ENCODE measurements around the gene GPC6. TPM values are rescaled to one million over a fixed set of nuclear protein-coding genes. Genes with fewer than 3 reads are reported as not detected.

GPC6 gene
- polyA plus RNA-seq, 1 donor from 2014 or later: 9.0 TPM

DNA sequence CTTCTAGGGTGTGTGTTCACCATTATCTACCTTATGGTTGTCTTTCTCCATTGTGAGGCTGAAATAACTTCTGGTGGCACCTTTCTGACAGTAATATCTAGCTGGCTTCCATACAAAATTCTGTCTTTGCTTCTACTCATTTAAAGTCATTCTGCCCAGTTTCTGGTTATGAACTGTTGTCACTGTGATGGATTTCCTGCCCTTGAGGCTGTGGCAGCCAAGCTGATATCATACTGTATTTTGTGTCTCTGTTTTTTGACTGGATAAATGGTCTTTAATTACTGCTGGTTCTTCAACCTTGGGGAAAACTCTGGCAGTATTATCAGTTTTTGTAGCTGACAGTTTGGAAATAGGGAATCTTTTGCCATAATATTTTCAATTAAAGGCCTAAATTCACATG is 233.4 kb downstream of the GPC6 start:
- H3K9me3 ChIP-seq (ENCODE audit: low read length): no peaks in the 10 kb centered on the region
- no peak overlapping the region for H3K9ac ChIP-seq (ENCODE audit: low read length)
- H3K36me3 ChIP-seq (ENCODE audit: insufficient read depth, low read length): no peaks in the 10 kb centered on the region
- no peaks in the 10 kb centered on the region for H4K20me1 ChIP-seq (ENCODE audit: insufficient read depth)
- H3K27ac ChIP-seq (ENCODE audit: low read length): no peak overlapping the region
- no peaks in the 10 kb centered on the region for H3K9me2 ChIP-seq (ENCODE audit: insufficient read depth, low read length)
- H2AFZ ChIP-seq (ENCODE audit: low read depth, low read length): no peak overlapping the region
- no peak overlapping the region for H3K4me3 ChIP-seq (ENCODE audit: low read length)
- H3K27me3 ChIP-seq (ENCODE audit: insufficient read depth, low read depth, low read length): no peaks in the 10 kb centered on the region
- TF ChIP-seq MXI1 (conservative IDR thresholded peaks at IDR 0.05; ENCODE audit: poor library complexity, severe bottlenecking) (no peak), EP300 (conservative IDR thresholded peaks at IDR 0.05; ENCODE audit: poor library complexity, severe bottlenecking) (no peak), TAF1 (IDR thresholded peaks at IDR 0.05; ENCODE audit: low read depth) (no peak), RAD21 (conservative IDR thresholded peaks at IDR 0.05) (no peak), EZH2 (IDR thresholded peaks at IDR 0.05; ENCODE audit: borderline replicate concordance, insufficient read depth, low read length, poor library complexity, severe bottlenecking) (no peak), POLR2AphosphoS5 (IDR thresholded peaks at IDR 0.05) (no peak), SMC3 (conservative IDR thresholded peaks at IDR 0.05; ENCODE audit: poor library complexity) (no peak)
- TF ChIP-seq, protein P1, sequence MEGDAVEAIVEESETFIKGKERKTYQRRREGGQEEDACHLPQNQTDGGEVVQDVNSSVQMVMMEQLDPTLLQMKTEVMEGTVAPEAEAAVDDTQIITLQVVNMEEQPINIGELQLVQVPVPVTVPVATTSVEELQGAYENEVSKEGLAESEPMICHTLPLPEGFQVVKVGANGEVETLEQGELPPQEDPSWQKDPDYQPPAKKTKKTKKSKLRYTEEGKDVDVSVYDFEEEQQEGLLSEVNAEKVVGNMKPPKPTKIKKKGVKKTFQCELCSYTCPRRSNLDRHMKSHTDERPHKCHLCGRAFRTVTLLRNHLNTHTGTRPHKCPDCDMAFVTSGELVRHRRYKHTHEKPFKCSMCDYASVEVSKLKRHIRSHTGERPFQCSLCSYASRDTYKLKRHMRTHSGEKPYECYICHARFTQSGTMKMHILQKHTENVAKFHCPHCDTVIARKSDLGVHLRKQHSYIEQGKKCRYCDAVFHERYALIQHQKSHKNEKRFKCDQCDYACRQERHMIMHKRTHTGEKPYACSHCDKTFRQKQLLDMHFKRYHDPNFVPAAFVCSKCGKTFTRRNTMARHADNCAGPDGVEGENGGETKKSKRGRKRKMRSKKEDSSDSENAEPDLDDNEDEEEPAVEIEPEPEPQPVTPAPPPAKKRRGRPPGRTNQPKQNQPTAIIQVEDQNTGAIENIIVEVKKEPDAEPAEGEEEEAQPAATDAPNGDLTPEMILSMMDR (IDR thresholded peaks at IDR 0.05; ENCODE audit: poor library complexity, severe bottlenecking): no peak
- TF ChIP-seq, protein P2, sequence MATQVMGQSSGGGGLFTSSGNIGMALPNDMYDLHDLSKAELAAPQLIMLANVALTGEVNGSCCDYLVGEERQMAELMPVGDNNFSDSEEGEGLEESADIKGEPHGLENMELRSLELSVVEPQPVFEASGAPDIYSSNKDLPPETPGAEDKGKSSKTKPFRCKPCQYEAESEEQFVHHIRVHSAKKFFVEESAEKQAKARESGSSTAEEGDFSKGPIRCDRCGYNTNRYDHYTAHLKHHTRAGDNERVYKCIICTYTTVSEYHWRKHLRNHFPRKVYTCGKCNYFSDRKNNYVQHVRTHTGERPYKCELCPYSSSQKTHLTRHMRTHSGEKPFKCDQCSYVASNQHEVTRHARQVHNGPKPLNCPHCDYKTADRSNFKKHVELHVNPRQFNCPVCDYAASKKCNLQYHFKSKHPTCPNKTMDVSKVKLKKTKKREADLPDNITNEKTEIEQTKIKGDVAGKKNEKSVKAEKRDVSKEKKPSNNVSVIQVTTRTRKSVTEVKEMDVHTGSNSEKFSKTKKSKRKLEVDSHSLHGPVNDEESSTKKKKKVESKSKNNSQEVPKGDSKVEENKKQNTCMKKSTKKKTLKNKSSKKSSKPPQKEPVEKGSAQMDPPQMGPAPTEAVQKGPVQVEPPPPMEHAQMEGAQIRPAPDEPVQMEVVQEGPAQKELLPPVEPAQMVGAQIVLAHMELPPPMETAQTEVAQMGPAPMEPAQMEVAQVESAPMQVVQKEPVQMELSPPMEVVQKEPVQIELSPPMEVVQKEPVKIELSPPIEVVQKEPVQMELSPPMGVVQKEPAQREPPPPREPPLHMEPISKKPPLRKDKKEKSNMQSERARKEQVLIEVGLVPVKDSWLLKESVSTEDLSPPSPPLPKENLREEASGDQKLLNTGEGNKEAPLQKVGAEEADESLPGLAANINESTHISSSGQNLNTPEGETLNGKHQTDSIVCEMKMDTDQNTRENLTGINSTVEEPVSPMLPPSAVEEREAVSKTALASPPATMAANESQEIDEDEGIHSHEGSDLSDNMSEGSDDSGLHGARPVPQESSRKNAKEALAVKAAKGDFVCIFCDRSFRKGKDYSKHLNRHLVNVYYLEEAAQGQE (IDR thresholded peaks at IDR 0.05; ENCODE audit: borderline replicate concordance): no peak
- peaks cover 4% of the 10 kb centered on the region for H3K79me2 ChIP-seq (replicated peaks; ENCODE audit: insufficient read depth, low read length)
- no peaks in the 10 kb centered on the region for H3F3A ChIP-seq (ENCODE audit: insufficient read depth, low read length, poor library complexity, severe bottlenecking)
- H3K4me2 ChIP-seq (ENCODE audit: low read length): no peak overlapping the region

DNA sequence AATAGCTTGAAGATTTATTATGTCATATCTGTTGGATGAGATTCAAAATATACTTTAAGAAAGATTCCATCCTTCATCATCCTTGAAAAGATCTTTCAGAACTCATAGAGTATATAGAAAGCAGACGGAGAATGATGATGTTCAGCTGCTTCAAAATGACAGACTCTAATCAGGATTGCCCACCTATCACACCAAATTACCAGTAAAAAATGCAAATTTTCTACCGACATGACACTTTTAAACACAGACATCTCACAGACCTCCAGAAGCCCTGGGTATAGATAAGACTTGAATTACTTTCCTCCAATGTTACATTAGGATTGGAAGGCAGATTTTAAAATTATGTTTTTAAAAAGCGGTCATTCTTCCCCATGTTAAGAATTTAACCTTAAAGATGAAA is 235.5 kb downstream of the GPC6 start:
- no peak overlapping the region for H3K27ac ChIP-seq (ENCODE audit: low read length)
- no peaks in the 10 kb centered on the region for H3K27me3 ChIP-seq (ENCODE audit: insufficient read depth, low read depth, low read length)
- no peak overlapping the region for H3K4me2 ChIP-seq (ENCODE audit: low read length)
- H3K9ac ChIP-seq (ENCODE audit: low read length): no peak overlapping the region
- no peaks in the 10 kb centered on the region for H4K20me1 ChIP-seq (ENCODE audit: insufficient read depth)
- H3K36me3 ChIP-seq (ENCODE audit: insufficient read depth, low read length): no peaks in the 10 kb centered on the region
- TF ChIP-seq EP300 (conservative IDR thresholded peaks at IDR 0.05; ENCODE audit: poor library complexity, severe bottlenecking) (no peak), RAD21 (conservative IDR thresholded peaks at IDR 0.05) (no peak), EZH2 (IDR thresholded peaks at IDR 0.05; ENCODE audit: borderline replicate concordance, insufficient read depth, low read length, poor library complexity, severe bottlenecking) (no peak), TAF1 (IDR thresholded peaks at IDR 0.05; ENCODE audit: low read depth) (no peak), SMC3 (conservative IDR thresholded peaks at IDR 0.05; ENCODE audit: poor library complexity) (no peak), MXI1 (conservative IDR thresholded peaks at IDR 0.05; ENCODE audit: poor library complexity, severe bottlenecking) (no peak), POLR2AphosphoS5 (IDR thresholded peaks at IDR 0.05) (no peak)
- TF ChIP-seq, protein P1 (IDR thresholded peaks at IDR 0.05; ENCODE audit: poor library complexity, severe bottlenecking): no peak
- TF ChIP-seq, protein P2 (IDR thresholded peaks at IDR 0.05; ENCODE audit: borderline replicate concordance): no peak
- no peaks in the 10 kb centered on the region for H3F3A ChIP-seq (ENCODE audit: insufficient read depth, low read length, poor library complexity, severe bottlenecking)
- H2AFZ ChIP-seq (ENCODE audit: low read depth, low read length): no peak overlapping the region
- no peak overlapping the region for H3K4me3 ChIP-seq (ENCODE audit: low read length)
- no peaks in the 10 kb centered on the region for H3K9me3 ChIP-seq (ENCODE audit: low read length)
- no peaks in the 10 kb centered on the region for H3K9me2 ChIP-seq (ENCODE audit: insufficient read depth, low read length)
- H3K79me2 ChIP-seq (replicated peaks; ENCODE audit: insufficient read depth, low read length): peaks cover 4% of the 10 kb centered on the region

Data from neural cell (in vitro differentiated cells).